ENCODE measurements around the gene DNER.
"Not testable (repeated sequence)": the region's sequence is repeated elsewhere in the genome, so short reads cannot be mapped to it uniquely, and the experiment has no call there.

The DNER gene

DNA sequence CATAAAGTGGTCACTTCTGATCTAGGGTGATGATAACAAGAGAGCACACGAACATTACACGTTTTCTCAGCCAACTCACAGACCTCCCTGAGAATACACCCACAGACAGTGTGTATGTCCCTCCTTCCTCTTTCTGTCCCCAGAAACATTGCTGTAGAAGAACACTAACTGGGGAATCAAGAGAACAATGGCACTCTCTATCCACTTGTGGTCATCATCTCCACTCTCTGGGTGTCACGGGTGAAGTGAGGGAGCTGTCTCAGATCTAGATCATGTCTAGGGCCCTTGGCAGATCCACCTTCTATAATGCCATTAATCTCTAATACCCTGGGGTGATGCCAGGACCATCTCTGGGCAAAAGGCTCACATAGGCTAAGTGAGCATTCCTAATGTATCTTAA is 97.9 kb downstream of the DNER start:
- Histone ChIP-seq H3K9me3 (ENCODE audit: insufficient read depth, low read length) (no peaks in the 10 kb centered on the region), H3K9ac (ENCODE audit: insufficient read length, low read depth) (no peak overlapping the region), H3K4me1 (ENCODE audit: insufficient read depth, insufficient read length) (no peaks in the 10 kb centered on the region), H3K27me3 (ENCODE audit: insufficient read depth, insufficient read length) (no peaks in the 10 kb centered on the region), H3K4me3 (ENCODE audit: insufficient read length, low read depth) (no peak overlapping the region), H3K36me3 (ENCODE audit: insufficient read depth, insufficient read length, low read length) (no peaks in the 10 kb centered on the region)
- TF ChIP-seq SUZ12 (IDR thresholded peaks at IDR 0.05; ENCODE audit: extremely low read depth, insufficient read depth, insufficient read length) (no peak), ZNF274 (IDR thresholded peaks at IDR 0.05; ENCODE audit: low read depth, low read length) (no peak), YY1 (IDR thresholded peaks at IDR 0.05; ENCODE audit: insufficient read depth, insufficient read length) (no peak)
- DNase-seq (ENCODE audit: low read depth, low spot score), result no peak

DNA sequence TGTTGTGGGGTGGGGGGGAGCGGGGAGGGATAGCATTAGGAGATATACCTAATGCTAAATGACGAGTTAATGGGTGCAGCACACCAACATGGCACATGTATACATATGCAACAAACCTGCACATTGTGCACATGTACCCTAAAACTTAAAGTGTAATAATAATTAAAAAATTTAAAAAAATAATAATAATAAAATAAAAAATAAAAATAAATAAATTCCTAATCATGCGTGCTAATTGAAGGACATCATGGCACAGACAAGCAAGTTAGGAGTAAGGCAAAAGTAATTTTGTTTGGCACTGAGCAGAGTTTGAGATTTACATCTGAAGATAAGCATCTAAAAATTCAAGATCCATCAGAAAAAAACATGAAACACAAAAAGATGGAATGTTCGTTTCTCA is 100.3 kb downstream of the DNER start:
- H3K36me3 ChIP-seq (ENCODE audit: insufficient read depth, insufficient read length, low read length); H3K27me3 ChIP-seq (ENCODE audit: insufficient read depth, insufficient read length); H3K9ac ChIP-seq (ENCODE audit: insufficient read length, low read depth): not testable (repeated sequence)

DNA sequence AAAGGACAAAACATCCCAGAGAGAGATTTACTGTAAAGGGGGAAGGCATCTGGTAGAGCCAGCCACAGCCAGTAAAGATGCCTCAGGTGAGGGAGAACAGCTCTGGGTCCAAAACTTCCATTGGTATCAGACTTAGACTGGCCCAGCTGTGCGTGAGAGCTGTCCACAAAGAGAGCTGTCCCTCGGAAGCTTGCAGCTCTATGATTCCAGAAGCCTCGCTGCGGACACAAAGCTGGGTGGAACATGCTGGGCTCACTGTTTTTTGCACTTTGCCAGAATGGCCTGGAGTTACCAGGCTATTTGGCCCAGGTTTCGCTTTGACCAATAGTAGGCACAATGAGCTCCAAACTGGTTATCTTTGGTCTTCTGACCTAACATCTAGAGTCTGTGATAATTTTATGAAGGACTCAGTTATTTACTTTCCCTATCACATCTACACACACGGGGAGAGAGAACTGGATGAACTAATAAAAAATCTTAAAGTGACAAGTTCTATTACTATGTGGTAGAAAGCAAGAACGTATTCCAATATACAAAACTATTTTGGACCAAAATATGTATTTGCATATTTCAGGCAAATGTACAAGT is 101.9 kb downstream of the DNER start:
- DNase-seq (ENCODE audit: low read depth, low spot score), result no peak
- H3K4me1 ChIP-seq (ENCODE audit: insufficient read depth, insufficient read length), result no peaks in the 10 kb centered on the region
- H3K4me3 ChIP-seq (ENCODE audit: insufficient read length, low read depth), result no peak overlapping the region
- H3K36me3 ChIP-seq (ENCODE audit: insufficient read depth, insufficient read length, low read length), result no peaks in the 10 kb centered on the region
- TF ChIP-seq YY1 (IDR thresholded peaks at IDR 0.05; ENCODE audit: insufficient read depth, insufficient read length), result no peak
- TF ChIP-seq ZNF274 (IDR thresholded peaks at IDR 0.05; ENCODE audit: low read depth, low read length), result no peak
- no peak for TF ChIP-seq SUZ12 (IDR thresholded peaks at IDR 0.05; ENCODE audit: extremely low read depth, insufficient read depth, insufficient read length)
- no peaks in the 10 kb centered on the region for H3K27me3 ChIP-seq (ENCODE audit: insufficient read depth, insufficient read length)
- H3K9me3 ChIP-seq (ENCODE audit: insufficient read depth, low read length), result no peaks in the 10 kb centered on the region
- H3K9ac ChIP-seq (ENCODE audit: insufficient read length, low read depth), result no peak overlapping the region

More for the DNA sequence above, 100.3 kb downstream of the DNER start:
- H3K9me3 ChIP-seq (ENCODE audit: insufficient read depth, low read length); H3K4me3 ChIP-seq (ENCODE audit: insufficient read length, low read depth); DNase-seq (ENCODE audit: low read depth, low spot score); H3K4me1 ChIP-seq (ENCODE audit: insufficient read depth, insufficient read length): not testable (repeated sequence)

DNA sequence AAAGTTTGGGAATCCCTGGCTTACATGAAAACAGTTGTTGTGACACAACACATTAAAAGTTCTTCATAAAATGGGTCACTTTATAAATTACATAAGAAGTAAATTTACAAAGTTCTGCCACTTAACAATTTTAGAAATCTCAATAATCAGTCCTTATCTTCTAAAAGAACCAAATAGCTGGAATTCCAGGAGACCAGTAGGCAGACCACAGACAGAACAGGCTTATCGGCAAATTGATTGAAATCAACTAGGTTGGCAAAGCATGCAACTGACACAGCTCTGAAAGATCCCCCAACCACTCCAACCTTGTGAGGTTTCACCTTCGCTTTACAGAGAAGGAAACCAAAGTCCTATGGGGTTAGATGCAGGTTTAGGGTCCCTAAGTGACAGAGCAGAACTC is 103.0 kb downstream of the DNER start:
- Histone ChIP-seq H3K9ac (ENCODE audit: insufficient read length, low read depth) (no peak overlapping the region), H3K9me3 (ENCODE audit: insufficient read depth, low read length) (no peaks in the 10 kb centered on the region), H3K4me1 (ENCODE audit: insufficient read depth, insufficient read length) (no peaks in the 10 kb centered on the region), H3K36me3 (ENCODE audit: insufficient read depth, insufficient read length, low read length) (no peaks in the 10 kb centered on the region), H3K27me3 (ENCODE audit: insufficient read depth, insufficient read length) (no peaks in the 10 kb centered on the region), H3K4me3 (ENCODE audit: insufficient read length, low read depth) (no peak overlapping the region)
- DNase-seq (ENCODE audit: low read depth, low spot score), result no peak
- TF ChIP-seq ZNF274 (IDR thresholded peaks at IDR 0.05; ENCODE audit: low read depth, low read length) (no peak), SUZ12 (IDR thresholded peaks at IDR 0.05; ENCODE audit: extremely low read depth, insufficient read depth, insufficient read length) (no peak), YY1 (IDR thresholded peaks at IDR 0.05; ENCODE audit: insufficient read depth, insufficient read length) (no peak)

DNA sequence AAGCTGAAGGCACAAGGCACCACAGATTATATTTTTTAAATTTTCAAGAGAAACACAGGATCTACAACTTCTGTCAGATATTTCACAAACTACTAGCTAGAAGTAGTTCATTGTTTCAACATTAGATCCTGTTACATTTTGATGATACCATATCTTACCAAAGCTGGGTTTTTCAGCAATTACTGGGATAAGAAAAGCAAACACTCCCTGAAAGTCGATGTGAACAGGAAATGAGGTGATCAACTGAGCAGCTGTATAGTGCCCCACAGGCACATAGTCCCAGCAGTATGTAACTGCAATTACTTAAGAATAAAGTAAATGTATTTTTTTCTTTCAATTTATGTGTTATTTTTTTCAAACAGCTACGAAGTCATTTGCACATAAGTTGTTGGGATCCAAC is 103.5 kb downstream of the DNER start:
- Histone ChIP-seq H3K9ac (ENCODE audit: insufficient read length, low read depth) (no peak overlapping the region), H3K27me3 (ENCODE audit: insufficient read depth, insufficient read length) (no peaks in the 10 kb centered on the region), H3K9me3 (ENCODE audit: insufficient read depth, low read length) (no peaks in the 10 kb centered on the region), H3K4me3 (ENCODE audit: insufficient read length, low read depth) (no peak overlapping the region), H3K36me3 (ENCODE audit: insufficient read depth, insufficient read length, low read length) (no peaks in the 10 kb centered on the region), H3K4me1 (ENCODE audit: insufficient read depth, insufficient read length) (no peaks in the 10 kb centered on the region)
- no peak for DNase-seq (ENCODE audit: low read depth, low spot score)
- TF ChIP-seq ZNF274 (IDR thresholded peaks at IDR 0.05; ENCODE audit: low read depth, low read length) (no peak), SUZ12 (IDR thresholded peaks at IDR 0.05; ENCODE audit: extremely low read depth, insufficient read depth, insufficient read length) (no peak), YY1 (IDR thresholded peaks at IDR 0.05; ENCODE audit: insufficient read depth, insufficient read length) (no peak)

DNA sequence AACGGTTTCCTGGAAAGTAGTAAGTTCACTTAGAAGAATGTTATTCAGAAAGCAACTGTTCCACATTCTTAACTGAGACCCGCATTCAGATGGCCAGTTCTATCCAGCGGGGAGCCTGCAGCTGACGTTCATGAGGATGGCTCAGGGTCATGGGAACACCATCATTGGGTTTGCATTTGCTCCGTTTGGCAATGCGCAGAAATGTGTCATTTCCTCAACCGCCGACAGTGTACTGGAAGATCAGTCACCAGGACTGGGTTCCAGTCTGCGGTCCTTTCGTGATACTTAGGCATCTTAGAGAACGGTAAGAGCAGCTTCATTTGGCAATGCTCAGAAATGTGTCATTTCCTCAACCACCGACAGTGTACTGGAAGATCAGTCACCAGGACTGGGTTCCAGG is 104.0 kb downstream of the DNER start:
- Histone ChIP-seq H3K36me3 (ENCODE audit: insufficient read depth, insufficient read length, low read length) (no peaks in the 10 kb centered on the region), H3K4me1 (ENCODE audit: insufficient read depth, insufficient read length) (no peaks in the 10 kb centered on the region), H3K4me3 (ENCODE audit: insufficient read length, low read depth) (no peak overlapping the region), H3K9me3 (ENCODE audit: insufficient read depth, low read length) (no peaks in the 10 kb centered on the region), H3K27me3 (ENCODE audit: insufficient read depth, insufficient read length) (no peaks in the 10 kb centered on the region), H3K9ac (ENCODE audit: insufficient read length, low read depth) (no peak overlapping the region)
- TF ChIP-seq ZNF274 (IDR thresholded peaks at IDR 0.05; ENCODE audit: low read depth, low read length), result no peak
- TF ChIP-seq SUZ12 (IDR thresholded peaks at IDR 0.05; ENCODE audit: extremely low read depth, insufficient read depth, insufficient read length), result no peak
- no peak for TF ChIP-seq YY1 (IDR thresholded peaks at IDR 0.05; ENCODE audit: insufficient read depth, insufficient read length)
- DNase-seq (ENCODE audit: low read depth, low spot score), result no peak

GRCh38 chr2:229601936-229602335 is 112.4 kb downstream of the DNER start:
- H3K9me3 ChIP-seq (ENCODE audit: insufficient read depth, low read length), result no peaks in the 10 kb centered on the region
- no peak for DNase-seq (ENCODE audit: low read depth, low spot score)

GRCh38 chr2:229601396-229601795 is 113.0 kb downstream of the DNER start:
- no peak overlapping the region for H3K9ac ChIP-seq (ENCODE audit: insufficient read length, low read depth)
- TF ChIP-seq YY1 (IDR thresholded peaks at IDR 0.05; ENCODE audit: insufficient read depth, insufficient read length), result no peak
- TF ChIP-seq ZNF274 (IDR thresholded peaks at IDR 0.05; ENCODE audit: low read depth, low read length), result no peak
- TF ChIP-seq SUZ12 (IDR thresholded peaks at IDR 0.05; ENCODE audit: extremely low read depth, insufficient read depth, insufficient read length), result no peak
- no peaks in the 10 kb centered on the region for H3K4me1 ChIP-seq (ENCODE audit: insufficient read depth, insufficient read length)
- no peaks in the 10 kb centered on the region for H3K9me3 ChIP-seq (ENCODE audit: insufficient read depth, low read length)
- DNase-seq (ENCODE audit: low read depth, low spot score), result no peak
- H3K36me3 ChIP-seq (ENCODE audit: insufficient read depth, insufficient read length, low read length), result no peaks in the 10 kb centered on the region
- no peak overlapping the region for H3K4me3 ChIP-seq (ENCODE audit: insufficient read length, low read depth)
- no peaks in the 10 kb centered on the region for H3K27me3 ChIP-seq (ENCODE audit: insufficient read depth, insufficient read length)

More at GRCh38 chr2:229601936-229602335, 112.4 kb downstream of the DNER start:
- Histone ChIP-seq H3K27me3 (ENCODE audit: insufficient read depth, insufficient read length) (no peaks in the 10 kb centered on the region), H3K4me1 (ENCODE audit: insufficient read depth, insufficient read length) (no peaks in the 10 kb centered on the region), H3K9ac (ENCODE audit: insufficient read length, low read depth) (no peak overlapping the region), H3K36me3 (ENCODE audit: insufficient read depth, insufficient read length, low read length) (no peaks in the 10 kb centered on the region), H3K4me3 (ENCODE audit: insufficient read length, low read depth) (no peak overlapping the region)
- TF ChIP-seq YY1 (IDR thresholded peaks at IDR 0.05; ENCODE audit: insufficient read depth, insufficient read length) (no peak), ZNF274 (IDR thresholded peaks at IDR 0.05; ENCODE audit: low read depth, low read length) (no peak), SUZ12 (IDR thresholded peaks at IDR 0.05; ENCODE audit: extremely low read depth, insufficient read depth, insufficient read length) (no peak)
